ENCODE results near the gene KCMF1. TPM values are rescaled to one million over a fixed set of nuclear protein-coding genes. Genes with fewer than 3 reads are reported as not detected.

The KCMF1 gene
- total and polyA plus RNA-seq, 3 donors from 2014 or later, result 53.9 to 141 (median 56.9) TPM

GRCh38 chr2:84939426-84940087 lies 31.4 kb upstream of the KCMF1 start:
- TF ChIP-seq POLR2A (IDR thresholded peaks at IDR 0.05), result no peak
- TF ChIP-seq CTCF (IDR thresholded peaks at IDR 0.05), result no peak
- H3K9me3 ChIP-seq, result no peaks in the 10 kb centered on the region
- no peak for DNase-seq
- WGBS, 2 donors, result 53 to 73% methylated on average over 9 of the region's 9 CpGs
- H3K27ac ChIP-seq, result no peak overlapping the region
- no peaks in the 10 kb centered on the region for H3K36me3 ChIP-seq (ENCODE audit: low read depth, missing control alignments)
- no peaks in the 10 kb centered on the region for H3K27me3 ChIP-seq
- no peaks in the 10 kb centered on the region for H3K4me1 ChIP-seq
- no peak overlapping the region for H3K4me3 ChIP-seq
- intact Hi-C loops (cut with DNase I; ENCODE audit: low total_unique reads), result no loop called here

DNA sequence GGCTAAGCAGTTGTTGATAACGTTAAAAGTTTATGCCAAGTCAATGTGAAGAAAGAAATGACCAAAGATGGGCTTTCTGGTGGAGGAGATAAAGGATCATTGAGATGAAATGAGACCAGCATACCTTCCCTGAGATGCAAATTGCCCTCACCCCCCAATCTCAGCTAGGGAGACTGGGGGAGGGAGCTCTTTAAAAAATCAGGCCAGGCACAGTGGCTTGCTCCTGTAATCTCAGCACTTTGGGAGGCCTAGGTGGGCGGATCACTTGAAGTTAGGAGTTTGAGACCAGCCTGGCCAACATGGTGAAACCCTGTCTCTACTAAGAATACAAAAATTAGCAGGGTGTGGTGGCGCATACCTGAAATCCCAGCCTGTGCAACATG lies 30.9 kb upstream of the KCMF1 start:
- TF ChIP-seq POLR2A (IDR thresholded peaks at IDR 0.05) (no peak), CTCF (IDR thresholded peaks at IDR 0.05) (no peak)
- Histone ChIP-seq H3K4me1 (no peaks in the 10 kb centered on the region), H3K9me3 (no peaks in the 10 kb centered on the region), H3K27ac (no peak overlapping the region), H3K36me3 (ENCODE audit: low read depth, missing control alignments) (no peaks in the 10 kb centered on the region), H3K4me3 (no peak overlapping the region), H3K27me3 (no peaks in the 10 kb centered on the region)
- 69 to 84% methylated on average over 3 of the region's 3 CpGs for WGBS, 2 donors
- no peak for DNase-seq
- intact Hi-C loops (cut with DNase I; ENCODE audit: low total_unique reads), result no loop called here

- WGBS, 2 donors, result 68 to 79% methylated on average over 3 of the region's 3 CpGs
- H3K27ac ChIP-seq, result no peak overlapping the region
- TF ChIP-seq POLR2A (IDR thresholded peaks at IDR 0.05) (no peak), CTCF (IDR thresholded peaks at IDR 0.05) (no peak)
- H3K9me3 ChIP-seq, result no peaks in the 10 kb centered on the region
- no peaks in the 10 kb centered on the region for H3K36me3 ChIP-seq (ENCODE audit: low read depth, missing control alignments)
- intact Hi-C loops (cut with DNase I; ENCODE audit: low total_unique reads), result no loop called here
- DNase-seq, result no peak
- no peaks in the 10 kb centered on the region for H3K27me3 ChIP-seq
- H3K4me1 ChIP-seq, result no peaks in the 10 kb centered on the region
- no peak overlapping the region for H3K4me3 ChIP-seq
Observed at GRCh38 chr2:84940831-84941412, 30.0 kb upstream of the KCMF1 start.

DNA sequence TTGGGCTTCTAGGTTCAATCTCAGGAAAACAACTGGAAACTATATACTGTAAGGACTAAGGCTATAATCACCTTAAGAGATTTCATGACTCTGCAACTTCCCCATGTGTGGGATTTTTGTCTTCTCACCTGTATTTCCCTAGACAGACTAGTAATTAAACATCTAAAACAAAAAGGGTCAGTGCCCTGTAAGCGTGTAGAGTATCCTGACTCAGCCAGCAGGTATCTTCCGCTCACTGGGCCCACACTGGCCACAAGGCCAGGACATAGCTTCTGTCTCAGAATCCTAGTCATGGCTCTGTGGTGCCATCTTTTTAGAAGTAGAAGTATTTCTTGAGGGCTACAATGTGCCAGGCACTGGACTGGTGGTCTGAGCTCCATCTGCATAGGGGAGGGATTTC lies 28.8 kb upstream of the KCMF1 start:
- Histone ChIP-seq H3K4me1 (no peaks in the 10 kb centered on the region), H3K27ac (no peak overlapping the region), H3K27me3 (no peaks in the 10 kb centered on the region), H3K9me3 (no peaks in the 10 kb centered on the region), H3K36me3 (ENCODE audit: low read depth, missing control alignments) (no peaks in the 10 kb centered on the region), H3K4me3 (no peak overlapping the region)
- no peak for DNase-seq
- no peak for TF ChIP-seq POLR2A (IDR thresholded peaks at IDR 0.05)
- no peak for TF ChIP-seq CTCF (IDR thresholded peaks at IDR 0.05)
- intact Hi-C loops (cut with DNase I; ENCODE audit: low total_unique reads), result no loop called here
- WGBS, 2 donors, result 95 to 100% methylated on average over 2 of the region's 2 CpGs

- Histone ChIP-seq H3K27me3 (no peaks in the 10 kb centered on the region), H3K36me3 (ENCODE audit: low read depth, missing control alignments) (no peaks in the 10 kb centered on the region), H3K27ac (no peak overlapping the region), H3K9me3 (no peaks in the 10 kb centered on the region), H3K4me1 (no peaks in the 10 kb centered on the region), H3K4me3 (no peak overlapping the region)
- no peak for DNase-seq
- TF ChIP-seq CTCF (IDR thresholded peaks at IDR 0.05), result no peak
- WGBS, 2 donors, result 87 to 91% methylated on average over 4 of the region's 4 CpGs
- intact Hi-C loops (cut with DNase I; ENCODE audit: low total_unique reads), result no loop called here
Observed at GRCh38 chr2:84942964-84943421, 28.0 kb upstream of the KCMF1 start.
